Measurements from ENCODE around the gene CCNDBP1.
"Not testable (repeated sequence)": the region's sequence is repeated elsewhere in the genome, so short reads cannot be mapped to it uniquely, and the experiment has no call there.

The CCNDBP1 gene

GRCh38 chr15:43215961-43216360 lies 30.8 kb downstream of the CCNDBP1 start:
- TF ChIP-seq CTCF (conservative IDR thresholded peaks at IDR 0.05; ENCODE audit: control insufficient read depth, insufficient read depth, low read depth, low read length), result no peak
- no peak overlapping the region for H3K4me3 ChIP-seq (ENCODE audit: control insufficient read depth, low read depth, low read length)
- no peak for DNase-seq (ENCODE audit: low read depth)

GRCh38 chr15:43218908-43219706 lies 33.9 kb downstream of the CCNDBP1 start:
- TF ChIP-seq CTCF (conservative IDR thresholded peaks at IDR 0.05; ENCODE audit: control insufficient read depth, insufficient read depth, low read depth, low read length), result peak; percentile 21
- DNase-seq (ENCODE audit: low read depth), result peak; percentile 19
- H3K4me3 ChIP-seq (ENCODE audit: control insufficient read depth, low read depth, low read length), result no peak overlapping the region

- DNase-seq (ENCODE audit: low read depth), result no peak
- no peak for TF ChIP-seq CTCF (conservative IDR thresholded peaks at IDR 0.05; ENCODE audit: control insufficient read depth, insufficient read depth, low read depth, low read length)
Measured at GRCh38 chr15:43219929-43220928, 35.0 kb downstream of the CCNDBP1 start.

GRCh38 chr15:43220991-43221403 lies 35.8 kb downstream of the CCNDBP1 start, which contains the start of gene EPB42:
TSS of gene EPB42 (minus strand) at chr15:43221018. CDS start at chr15:43220825, 193 bp downstream.
- no peak for TF ChIP-seq CTCF (conservative IDR thresholded peaks at IDR 0.05; ENCODE audit: control insufficient read depth, insufficient read depth, low read depth, low read length)
- DNase-seq (ENCODE audit: low read depth), result no peak
- no peak within 1 kb of the TSS for H3K4me3 ChIP-seq (ENCODE audit: control insufficient read depth, low read depth, low read length)

More at GRCh38 chr15:43219929-43220928, 35.0 kb downstream of the CCNDBP1 start:
- no peak overlapping the region for H3K4me3 ChIP-seq (ENCODE audit: control insufficient read depth, low read depth, low read length)

GRCh38 chr15:43221422-43221821 lies 36.2 kb downstream of the CCNDBP1 start:
- TF ChIP-seq CTCF (conservative IDR thresholded peaks at IDR 0.05; ENCODE audit: control insufficient read depth, insufficient read depth, low read depth, low read length), result no peak
- H3K4me3 ChIP-seq (ENCODE audit: control insufficient read depth, low read depth, low read length), result no peak overlapping the region
- DNase-seq (ENCODE audit: low read depth), result no peak

GRCh38 chr15:43225201-43225949 lies 40.2 kb downstream of the CCNDBP1 start:
- peak; percentile 85 for TF ChIP-seq CTCF (conservative IDR thresholded peaks at IDR 0.05; ENCODE audit: control insufficient read depth, insufficient read depth, low read depth, low read length)
- peak; percentile 70 for DNase-seq (ENCODE audit: low read depth)
- H3K4me3 ChIP-seq (ENCODE audit: control insufficient read depth, low read depth, low read length), result no peak overlapping the region

- H3K4me3 ChIP-seq (ENCODE audit: control insufficient read depth, low read depth, low read length); DNase-seq (ENCODE audit: low read depth): not testable (repeated sequence)
Measured at GRCh38 chr15:43225950-43226255, 40.7 kb downstream of the CCNDBP1 start.

Measured in fibroblast of mammary gland (primary cell).